ENCODE measurements around the gene USHBP1.
A peak's percentile ranks its signal among the peaks of the same experiment; 100 is the strongest.

USHBP1 gene

GRCh38 chr19:17263712-17264640 is 569 bp downstream of the USHBP1 start:
- DNase-seq, result no peak

- no peak for DNase-seq
These were observed 2.0 kb downstream of the USHBP1 start for GRCh38 chr19:17262557-17262956.

DNA sequence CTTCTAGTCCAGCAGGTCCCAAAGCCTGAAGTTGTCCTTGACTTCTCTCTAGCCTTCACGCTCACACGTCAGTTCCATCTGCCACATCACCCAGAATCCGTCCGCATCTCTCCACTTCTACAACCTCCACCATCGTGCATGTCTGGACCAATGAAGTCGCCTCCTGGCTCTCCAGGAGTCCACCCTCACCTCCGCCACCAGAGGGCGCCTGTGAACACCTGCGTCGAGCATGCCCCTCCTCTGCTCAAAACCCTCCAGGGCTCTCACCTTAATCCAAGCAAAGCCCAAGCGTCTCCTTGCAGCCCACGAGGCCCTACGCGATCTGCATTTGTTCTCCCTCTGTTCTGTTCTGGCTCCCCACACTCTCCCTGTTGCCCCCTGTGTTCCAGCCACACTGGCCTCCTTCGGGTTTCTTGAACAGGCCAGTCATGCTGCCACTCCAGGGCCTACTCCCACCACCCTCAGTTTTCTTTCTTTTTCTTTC is 3.7 kb downstream of the USHBP1 start:
- peak; percentile 91 for DNase-seq

DNA sequence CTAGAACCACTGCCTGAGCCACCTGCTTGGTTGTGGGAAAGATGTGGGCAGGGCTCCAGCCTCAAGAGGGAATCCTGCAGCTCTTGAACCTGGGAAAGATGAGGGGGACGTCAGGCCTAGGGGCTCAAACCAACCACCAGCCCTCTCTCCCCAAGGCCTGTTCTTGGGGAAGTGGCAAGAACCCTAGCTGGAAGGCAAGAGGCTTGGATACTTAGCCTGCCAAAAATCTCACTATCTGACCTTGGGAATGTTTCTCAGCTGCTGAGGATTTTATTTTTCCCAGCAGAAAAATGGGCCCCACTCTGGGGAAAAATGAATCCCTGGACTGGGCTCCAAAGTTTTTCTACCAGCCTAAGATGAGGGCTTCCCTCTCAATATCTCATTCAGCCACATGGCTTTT is 4.6 kb downstream of the USHBP1 start:
- DNase-seq, result no peak

DNA sequence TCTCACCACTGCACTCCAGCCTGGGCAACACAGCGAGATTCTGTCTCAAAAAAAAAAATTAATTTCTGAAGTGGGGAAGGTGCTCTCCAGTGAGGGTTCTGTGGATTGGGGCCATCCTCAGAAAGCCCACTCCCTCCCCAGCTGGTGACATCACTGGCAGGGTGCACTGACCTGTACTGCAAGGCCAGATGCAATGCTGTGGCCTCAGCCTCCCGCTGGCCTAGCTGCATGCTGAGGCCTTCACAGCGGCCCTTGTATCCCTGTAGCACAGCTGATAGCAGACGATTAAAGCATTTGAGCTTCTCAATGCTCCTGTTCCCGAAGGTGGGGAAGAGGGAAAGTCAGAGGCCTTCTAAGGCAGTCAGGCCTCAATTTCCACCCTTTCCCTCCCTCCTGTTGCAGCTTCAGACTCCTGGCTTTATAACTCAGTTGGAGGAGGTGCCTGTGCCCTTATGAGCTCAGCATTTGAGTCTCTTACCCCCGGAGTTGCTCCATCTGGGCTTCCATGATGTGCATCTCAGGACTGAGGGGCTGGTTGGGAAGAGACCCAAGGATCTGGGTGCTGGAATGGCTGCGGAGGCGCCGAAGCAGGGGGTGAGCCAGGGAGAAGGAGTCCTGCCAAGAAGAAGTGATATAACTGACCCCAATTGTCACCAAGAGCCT is 5.3 kb downstream of the USHBP1 start:
- DNase-seq, result no peak

GRCh38 chr19:17256130-17256529 is 8.4 kb downstream of the USHBP1 start:
- no peak for DNase-seq

- no peak for DNase-seq
These were observed 9.4 kb downstream of the USHBP1 start for GRCh38 chr19:17255150-17255621.

DNA sequence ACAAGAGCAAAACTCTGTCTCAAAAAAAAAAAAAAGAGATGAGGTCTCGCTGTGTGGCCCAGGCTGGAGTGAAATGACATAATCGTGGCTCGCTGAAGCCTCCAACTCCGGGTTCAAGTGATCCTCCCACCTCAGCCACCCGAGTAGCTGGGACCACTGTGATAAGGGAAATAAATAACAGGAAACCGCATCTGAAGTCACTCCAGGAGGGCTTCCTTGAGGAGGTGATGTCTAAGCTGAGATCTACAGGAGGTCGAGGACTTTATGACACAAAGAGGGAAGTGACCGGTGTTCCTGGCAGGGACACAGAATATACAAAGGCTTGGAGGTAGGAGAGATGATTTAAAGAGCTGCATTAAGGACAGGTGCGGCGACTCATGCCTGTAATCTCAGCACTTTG is 9.9 kb downstream of the USHBP1 start:
- DNase-seq, result no peak

- no peak for DNase-seq
These were observed 14.5 kb downstream of the USHBP1 start for GRCh38 chr19:17249887-17250548.

- DNase-seq, result no peak
These were observed 16.4 kb downstream of the USHBP1 start for GRCh38 chr19:17248011-17248776.

DNA sequence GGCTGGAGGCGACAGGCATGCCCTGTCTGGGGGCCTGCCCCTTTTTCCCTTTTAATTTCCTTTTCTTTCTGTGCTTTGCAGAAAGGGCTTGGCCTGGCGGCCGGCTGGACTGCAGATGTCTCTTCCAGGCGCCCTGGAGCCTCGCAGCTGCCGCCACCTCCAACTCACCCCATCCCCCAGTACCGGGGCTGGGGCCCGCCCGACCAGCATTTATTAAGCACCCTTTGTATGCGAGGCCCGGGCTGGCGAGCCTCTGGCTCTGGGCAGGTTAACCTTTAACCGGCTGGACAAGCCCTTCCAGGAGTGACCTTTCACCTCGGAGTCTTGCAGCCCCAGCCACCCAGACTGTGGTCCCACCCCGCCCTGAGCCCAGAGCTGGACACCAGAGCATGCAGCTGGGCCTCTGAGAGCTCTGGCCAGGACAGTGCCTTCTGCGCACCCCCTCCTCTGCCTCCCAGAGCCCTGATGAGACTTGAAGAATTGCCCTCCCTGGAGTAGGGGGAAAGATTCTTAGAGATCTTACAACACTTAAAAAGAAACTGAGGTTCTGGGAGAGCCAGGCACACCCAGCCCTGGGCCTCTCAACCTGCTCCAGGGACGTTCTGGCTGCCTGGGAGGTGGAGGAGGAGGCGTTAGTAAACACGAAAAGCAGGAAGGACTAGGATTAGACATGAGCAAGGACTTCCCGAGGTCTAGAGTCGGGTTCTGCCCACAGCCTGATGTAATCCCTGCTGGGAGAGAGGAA is 17.7 kb downstream of the USHBP1 start:
- no peak for DNase-seq

- no peak for DNase-seq
These were observed 19.0 kb downstream of the USHBP1 start, which contains the start of gene NR2F6 for GRCh38 chr19:17245535-17245984. NR2F6 (minus strand) TSS chr19:17245919; CDS start chr19:17245220, 699 bp downstream.

- DNase-seq, result peak; percentile 10
These were observed 19.7 kb downstream of the USHBP1 start for GRCh38 chr19:17244618-17245534.

- DNase-seq, result no peak
These were observed 20.5 kb downstream of the USHBP1 start for GRCh38 chr19:17243830-17244617.

GRCh38 chr19:17243211-17243829 is 21.2 kb downstream of the USHBP1 start:
- DNase-seq, result no peak

GRCh38 chr19:17242431-17243208 is 21.9 kb downstream of the USHBP1 start:
- no peak for DNase-seq

GRCh38 chr19:17240826-17241399 is 23.6 kb downstream of the USHBP1 start:
- DNase-seq, result no peak
